HG03571 (cell line): Measurements from ENCODE around the gene TPI1.
"Not testable (repeated sequence)": the region's sequence is repeated elsewhere in the genome, so short reads cannot be mapped to it uniquely, and the experiment has no call there.

Experiments used
- ATAC-seq: cut with Tn5 transposase; IDR thresholded peaks from one replicate; pipeline ENCODE4 v1.9.1; 2021; ENCODE audit not compliant: unreplicated experiment

TPI1 gene

DNA sequence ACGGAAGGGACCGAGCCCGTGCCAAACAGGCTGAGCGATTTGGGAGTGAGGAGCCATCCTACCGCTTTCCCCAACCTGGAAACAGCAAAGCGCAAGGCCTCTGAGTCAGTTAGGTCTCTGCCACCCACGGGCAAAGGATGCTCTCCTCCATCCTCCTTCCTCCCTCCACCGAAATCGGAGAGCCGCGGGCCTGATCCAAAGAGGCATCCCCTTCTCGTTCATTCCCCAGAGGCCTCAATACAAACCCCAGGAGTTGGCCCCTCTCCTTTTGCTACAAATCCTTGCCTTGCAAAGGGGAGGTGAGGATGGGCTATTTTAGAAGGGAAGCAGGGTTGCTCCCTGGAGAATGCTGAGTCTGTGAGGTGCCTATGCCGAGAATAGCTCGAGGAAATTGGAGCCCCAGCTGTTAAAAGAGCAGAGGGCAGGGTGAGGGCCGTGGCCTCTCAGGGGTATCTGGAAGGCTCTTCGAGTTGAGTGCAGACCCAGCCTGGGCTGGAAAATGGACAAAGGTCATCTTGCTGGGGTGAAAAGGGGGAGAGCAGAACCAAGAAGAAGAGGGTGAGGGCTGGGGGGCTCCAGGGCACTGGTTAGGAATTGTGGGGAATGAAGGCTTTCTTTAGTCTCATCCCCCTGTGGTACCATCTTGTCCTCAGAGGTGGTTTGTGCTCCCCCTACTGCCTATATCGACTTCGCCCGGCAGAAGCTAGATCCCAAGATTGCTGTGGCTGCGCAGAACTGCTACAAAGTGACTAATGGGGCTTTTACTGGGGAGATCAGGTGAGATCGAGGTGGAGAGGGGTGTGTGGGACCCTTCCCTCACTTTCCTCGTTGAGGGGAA lies 1.1 kb downstream of the TPI1 start:
- no peak for ATAC-seq

- no peak for ATAC-seq
These were observed 2.0 kb downstream of the TPI1 start for GRCh38 chr12:6869049-6870021.

- not testable (repeated sequence) for ATAC-seq
These were observed 3.0 kb downstream of the TPI1 start for GRCh38 chr12:6870304-6870703.

- ATAC-seq: no peak
These were observed 4.0 kb downstream of the TPI1 start for GRCh38 chr12:6871052-6871957.

GRCh38 chr12:6872073-6873048 lies 5.0 kb downstream of the TPI1 start:
- ATAC-seq: no peak

- ATAC-seq: peak; percentile 63
These were observed 6.0 kb downstream of the TPI1 start, which contains the start of gene SPSB2 for GRCh38 chr12:6873094-6874014. TSS of gene SPSB2 (minus strand) at chr12:6873303. CDS start at chr12:6872901, 402 bp downstream.

DNA sequence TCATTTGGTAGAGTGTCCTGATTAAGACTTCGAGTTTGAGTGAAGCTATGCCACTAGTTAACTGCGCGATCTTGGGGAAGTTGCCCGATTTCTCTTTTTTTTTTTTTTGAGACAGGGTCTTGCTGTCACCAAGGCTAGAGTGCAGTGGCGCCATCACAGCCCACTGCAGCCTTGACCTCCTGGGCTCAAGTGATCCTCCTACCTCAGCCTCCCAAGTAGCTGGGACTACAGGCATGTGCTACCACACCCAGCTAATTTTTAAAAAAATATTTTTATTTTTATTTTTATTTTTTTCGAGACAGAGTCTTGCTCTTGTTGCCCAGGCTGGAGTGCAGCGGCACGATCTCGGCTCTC lies 6.7 kb downstream of the TPI1 start:
- not testable (repeated sequence) for ATAC-seq

DNA sequence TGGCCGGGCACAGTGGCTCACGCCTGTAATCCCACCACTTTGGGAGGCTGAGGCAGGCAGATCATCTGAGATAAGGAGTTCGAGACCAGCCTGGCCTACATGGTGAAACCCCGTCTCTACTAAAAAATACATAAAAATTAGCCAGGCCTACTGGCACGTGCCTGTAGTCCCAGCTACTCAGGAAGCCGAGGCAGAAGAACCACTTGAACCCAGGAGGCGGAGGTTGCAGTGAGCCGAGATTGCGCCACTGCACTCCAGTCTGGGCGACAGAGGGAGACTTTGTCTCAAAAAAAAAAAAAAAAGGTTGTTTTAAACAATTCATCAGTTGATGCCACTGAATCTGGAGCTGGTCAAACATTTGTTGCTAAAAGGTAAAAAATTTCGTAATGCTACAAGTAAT lies 12.5 kb downstream of the TPI1 start:
- not testable (repeated sequence) for ATAC-seq

DNA sequence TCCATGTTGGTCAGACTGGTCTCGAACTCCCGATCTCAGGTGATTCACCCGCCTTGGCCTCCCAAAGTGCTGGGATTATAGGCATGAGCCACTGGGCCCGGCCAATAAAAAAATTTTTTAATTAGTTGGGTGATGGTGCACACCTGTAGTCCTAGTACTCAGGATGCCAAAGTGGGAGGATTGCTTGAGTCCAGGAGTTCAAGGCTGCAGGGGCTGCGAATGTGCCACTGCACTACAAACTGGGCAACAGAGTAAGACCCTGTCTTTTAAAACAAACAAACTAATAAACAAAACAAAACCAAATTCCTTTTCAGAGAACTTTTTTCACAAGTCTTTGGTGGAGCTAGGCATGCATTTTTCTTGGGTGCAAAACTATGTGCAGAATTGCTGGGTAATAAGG lies 15.9 kb downstream of the TPI1 start:
- no peak for ATAC-seq

DNA sequence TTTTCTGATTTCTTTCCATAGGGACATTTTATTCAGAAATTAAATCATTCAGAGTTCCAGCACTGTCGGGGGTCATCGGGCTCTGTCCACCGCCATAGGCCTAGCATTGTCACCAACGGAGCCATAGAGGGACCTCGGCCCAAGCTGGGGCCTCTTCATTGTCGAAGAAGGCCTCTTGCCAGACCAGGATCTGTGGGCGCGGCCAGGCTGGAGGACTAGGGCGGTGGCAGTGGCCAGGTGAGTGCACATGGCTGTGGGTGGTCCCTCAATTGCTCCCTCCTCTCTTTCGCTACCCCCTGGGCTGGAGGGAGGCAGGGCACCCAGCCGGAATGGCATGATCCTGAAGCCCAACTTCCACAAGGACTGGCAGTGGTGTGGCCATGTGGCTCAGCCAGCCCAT lies 16.4 kb downstream of the TPI1 start:
- ATAC-seq: no peak

- no peak for ATAC-seq
These were observed 17.2 kb downstream of the TPI1 start for GRCh38 chr12:6884539-6884938.

DNA sequence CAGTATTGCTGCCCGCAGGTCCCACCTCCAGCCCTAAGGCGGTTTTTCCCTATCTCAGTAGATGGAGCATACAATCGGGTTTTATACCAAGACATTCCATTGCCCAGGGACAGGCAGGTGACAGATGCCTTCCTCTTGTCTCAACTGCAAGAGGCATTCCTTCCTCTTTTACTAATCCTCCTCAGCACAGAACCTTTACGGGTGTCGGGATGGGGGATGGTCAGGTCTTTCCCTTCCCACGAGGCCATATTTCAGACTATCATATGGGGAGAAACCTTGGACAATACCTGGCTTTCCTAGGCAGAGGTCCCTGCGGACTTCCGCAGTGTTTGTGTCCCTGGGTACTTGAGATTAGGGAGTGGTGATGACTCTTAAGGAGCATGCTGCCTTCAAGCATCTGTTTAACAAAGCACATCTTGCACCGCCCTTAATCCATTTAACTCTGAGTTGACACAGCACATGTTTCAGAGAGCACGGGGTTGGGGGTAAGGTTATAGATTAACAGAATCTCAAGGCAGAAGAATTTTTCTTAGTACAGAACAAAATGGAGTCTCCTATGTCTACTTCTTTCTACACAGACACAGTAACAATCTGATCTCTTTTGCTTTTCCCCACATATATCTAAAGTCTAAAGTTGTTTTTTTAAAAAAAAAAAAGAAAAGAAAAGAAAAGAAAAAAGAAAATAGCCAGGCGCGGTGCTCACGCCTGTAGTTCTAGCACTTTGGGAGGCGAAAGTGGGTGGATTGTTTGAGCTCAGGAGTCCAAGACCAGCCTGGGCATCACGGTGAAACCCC lies 19.1 kb downstream of the TPI1 start:
- ATAC-seq: not testable (repeated sequence)

GRCh38 chr12:6887460-6887859 lies 20.1 kb downstream of the TPI1 start:
- ATAC-seq: no peak

DNA sequence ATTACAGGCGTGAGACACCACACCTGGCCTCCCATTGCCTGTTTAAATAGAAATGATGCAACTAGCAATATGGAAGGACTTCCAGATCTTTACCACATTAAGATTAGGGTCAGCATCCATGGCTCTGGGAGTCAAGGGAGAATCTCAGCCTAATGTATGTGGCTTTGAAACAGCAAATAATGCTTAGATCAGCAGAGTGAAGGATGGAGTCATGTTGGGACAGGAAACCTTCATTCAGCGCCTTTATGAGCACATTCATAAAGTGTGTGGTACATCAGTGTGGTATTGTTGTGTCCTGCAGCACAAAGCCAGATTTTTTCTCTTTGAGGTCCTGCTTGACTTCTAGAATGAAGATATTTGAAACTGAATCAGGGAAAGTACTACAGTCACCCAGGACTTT lies 21.0 kb downstream of the TPI1 start:
- ATAC-seq: no peak

GRCh38 chr12:6888794-6889193 lies 21.5 kb downstream of the TPI1 start:
- ATAC-seq: not testable (repeated sequence)

DNA sequence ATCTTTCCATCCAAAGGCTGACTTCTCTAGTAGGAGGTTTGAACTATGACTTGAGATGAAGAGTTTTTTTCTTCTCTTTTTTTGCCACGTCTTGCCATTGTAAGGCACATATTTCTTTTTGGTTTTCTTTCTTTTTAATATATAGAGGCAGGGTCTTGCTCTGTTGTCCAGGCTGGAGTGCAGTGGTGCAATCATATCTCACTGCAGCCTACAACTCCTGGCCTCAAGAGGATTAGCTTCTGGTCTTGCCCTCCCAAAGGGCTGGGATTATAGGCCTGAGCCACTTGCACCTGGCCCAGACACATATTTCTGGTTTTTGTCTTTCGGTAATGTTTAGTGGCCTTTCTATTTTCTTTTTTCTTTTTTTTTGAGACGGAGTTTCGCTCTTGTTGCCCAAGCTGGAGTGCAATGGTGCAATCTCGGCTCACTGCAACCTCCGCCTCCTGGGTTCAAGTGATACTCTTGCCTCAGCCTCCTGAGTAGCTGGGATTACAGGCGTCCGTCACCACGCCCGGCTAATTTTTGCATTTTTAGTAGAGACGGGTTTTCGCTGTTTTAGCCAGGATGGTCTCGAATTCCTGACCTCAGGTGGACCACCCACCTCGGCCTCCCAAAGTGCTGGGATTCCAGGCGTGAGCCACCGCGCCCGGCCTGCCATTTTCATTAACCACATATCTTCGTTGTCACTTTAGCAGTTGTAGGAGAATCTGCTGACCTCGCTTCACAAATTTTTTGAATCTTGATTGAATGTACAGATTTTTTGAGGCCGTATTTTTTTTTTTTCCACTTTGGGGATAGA lies 22.6 kb downstream of the TPI1 start:
- not testable (repeated sequence) for ATAC-seq
